ENCODE data around the gene AMHR2. TPM values are rescaled to one million over a fixed set of nuclear protein-coding genes. Genes with fewer than 3 reads are reported as not detected.
A peak's percentile ranks its signal among the peaks of the same experiment; 100 is the strongest.

AMHR2 gene
- total and polyA plus RNA-seq, 9 of the 15 experiments (the other 6 are each of a cell fraction or from before 2014, with no cell fraction given) = 8.9 to 49.7 (median 19.3) TPM

DNA sequence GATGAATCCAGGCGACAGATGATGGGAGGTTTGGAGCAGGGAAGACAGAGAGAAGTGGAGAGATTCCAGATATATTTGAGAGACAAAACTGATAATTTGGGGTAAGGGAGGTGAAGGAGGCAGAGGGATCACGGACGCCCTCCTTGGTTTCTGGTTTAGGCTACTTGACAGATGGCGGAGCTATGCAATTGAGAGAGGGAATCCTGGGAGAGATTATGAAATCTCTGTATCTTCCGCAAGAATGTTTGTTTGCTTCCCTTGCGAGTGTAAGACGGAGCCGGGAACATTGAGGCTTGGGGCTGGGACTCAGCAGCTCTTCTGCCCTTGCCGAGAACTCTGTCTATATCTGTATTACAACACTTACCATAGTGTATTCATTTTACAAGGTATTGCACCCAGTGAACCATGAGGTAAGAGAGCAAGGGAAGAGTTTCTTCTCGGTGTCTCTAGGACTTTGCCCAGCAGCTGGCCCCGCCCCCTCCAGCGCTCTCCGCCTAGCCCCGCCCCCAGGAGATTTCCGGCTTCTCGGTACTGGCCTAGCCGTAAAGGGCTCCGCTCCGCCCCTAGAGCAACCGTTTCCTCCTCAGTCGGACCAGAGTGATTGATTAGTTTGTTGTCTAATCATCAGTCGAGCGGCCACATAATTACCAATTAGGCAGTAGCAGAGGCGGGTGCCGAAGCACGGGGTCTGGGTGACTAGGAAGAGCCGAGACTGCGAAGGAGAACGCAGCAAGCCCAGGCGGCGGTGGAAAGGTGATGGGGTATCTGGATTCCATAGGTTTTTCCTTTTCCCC is 17.6 kb downstream of the AMHR2 start, which contains the start of gene PRR13 (continued):
- TF ChIP-seq, protein P1, sequence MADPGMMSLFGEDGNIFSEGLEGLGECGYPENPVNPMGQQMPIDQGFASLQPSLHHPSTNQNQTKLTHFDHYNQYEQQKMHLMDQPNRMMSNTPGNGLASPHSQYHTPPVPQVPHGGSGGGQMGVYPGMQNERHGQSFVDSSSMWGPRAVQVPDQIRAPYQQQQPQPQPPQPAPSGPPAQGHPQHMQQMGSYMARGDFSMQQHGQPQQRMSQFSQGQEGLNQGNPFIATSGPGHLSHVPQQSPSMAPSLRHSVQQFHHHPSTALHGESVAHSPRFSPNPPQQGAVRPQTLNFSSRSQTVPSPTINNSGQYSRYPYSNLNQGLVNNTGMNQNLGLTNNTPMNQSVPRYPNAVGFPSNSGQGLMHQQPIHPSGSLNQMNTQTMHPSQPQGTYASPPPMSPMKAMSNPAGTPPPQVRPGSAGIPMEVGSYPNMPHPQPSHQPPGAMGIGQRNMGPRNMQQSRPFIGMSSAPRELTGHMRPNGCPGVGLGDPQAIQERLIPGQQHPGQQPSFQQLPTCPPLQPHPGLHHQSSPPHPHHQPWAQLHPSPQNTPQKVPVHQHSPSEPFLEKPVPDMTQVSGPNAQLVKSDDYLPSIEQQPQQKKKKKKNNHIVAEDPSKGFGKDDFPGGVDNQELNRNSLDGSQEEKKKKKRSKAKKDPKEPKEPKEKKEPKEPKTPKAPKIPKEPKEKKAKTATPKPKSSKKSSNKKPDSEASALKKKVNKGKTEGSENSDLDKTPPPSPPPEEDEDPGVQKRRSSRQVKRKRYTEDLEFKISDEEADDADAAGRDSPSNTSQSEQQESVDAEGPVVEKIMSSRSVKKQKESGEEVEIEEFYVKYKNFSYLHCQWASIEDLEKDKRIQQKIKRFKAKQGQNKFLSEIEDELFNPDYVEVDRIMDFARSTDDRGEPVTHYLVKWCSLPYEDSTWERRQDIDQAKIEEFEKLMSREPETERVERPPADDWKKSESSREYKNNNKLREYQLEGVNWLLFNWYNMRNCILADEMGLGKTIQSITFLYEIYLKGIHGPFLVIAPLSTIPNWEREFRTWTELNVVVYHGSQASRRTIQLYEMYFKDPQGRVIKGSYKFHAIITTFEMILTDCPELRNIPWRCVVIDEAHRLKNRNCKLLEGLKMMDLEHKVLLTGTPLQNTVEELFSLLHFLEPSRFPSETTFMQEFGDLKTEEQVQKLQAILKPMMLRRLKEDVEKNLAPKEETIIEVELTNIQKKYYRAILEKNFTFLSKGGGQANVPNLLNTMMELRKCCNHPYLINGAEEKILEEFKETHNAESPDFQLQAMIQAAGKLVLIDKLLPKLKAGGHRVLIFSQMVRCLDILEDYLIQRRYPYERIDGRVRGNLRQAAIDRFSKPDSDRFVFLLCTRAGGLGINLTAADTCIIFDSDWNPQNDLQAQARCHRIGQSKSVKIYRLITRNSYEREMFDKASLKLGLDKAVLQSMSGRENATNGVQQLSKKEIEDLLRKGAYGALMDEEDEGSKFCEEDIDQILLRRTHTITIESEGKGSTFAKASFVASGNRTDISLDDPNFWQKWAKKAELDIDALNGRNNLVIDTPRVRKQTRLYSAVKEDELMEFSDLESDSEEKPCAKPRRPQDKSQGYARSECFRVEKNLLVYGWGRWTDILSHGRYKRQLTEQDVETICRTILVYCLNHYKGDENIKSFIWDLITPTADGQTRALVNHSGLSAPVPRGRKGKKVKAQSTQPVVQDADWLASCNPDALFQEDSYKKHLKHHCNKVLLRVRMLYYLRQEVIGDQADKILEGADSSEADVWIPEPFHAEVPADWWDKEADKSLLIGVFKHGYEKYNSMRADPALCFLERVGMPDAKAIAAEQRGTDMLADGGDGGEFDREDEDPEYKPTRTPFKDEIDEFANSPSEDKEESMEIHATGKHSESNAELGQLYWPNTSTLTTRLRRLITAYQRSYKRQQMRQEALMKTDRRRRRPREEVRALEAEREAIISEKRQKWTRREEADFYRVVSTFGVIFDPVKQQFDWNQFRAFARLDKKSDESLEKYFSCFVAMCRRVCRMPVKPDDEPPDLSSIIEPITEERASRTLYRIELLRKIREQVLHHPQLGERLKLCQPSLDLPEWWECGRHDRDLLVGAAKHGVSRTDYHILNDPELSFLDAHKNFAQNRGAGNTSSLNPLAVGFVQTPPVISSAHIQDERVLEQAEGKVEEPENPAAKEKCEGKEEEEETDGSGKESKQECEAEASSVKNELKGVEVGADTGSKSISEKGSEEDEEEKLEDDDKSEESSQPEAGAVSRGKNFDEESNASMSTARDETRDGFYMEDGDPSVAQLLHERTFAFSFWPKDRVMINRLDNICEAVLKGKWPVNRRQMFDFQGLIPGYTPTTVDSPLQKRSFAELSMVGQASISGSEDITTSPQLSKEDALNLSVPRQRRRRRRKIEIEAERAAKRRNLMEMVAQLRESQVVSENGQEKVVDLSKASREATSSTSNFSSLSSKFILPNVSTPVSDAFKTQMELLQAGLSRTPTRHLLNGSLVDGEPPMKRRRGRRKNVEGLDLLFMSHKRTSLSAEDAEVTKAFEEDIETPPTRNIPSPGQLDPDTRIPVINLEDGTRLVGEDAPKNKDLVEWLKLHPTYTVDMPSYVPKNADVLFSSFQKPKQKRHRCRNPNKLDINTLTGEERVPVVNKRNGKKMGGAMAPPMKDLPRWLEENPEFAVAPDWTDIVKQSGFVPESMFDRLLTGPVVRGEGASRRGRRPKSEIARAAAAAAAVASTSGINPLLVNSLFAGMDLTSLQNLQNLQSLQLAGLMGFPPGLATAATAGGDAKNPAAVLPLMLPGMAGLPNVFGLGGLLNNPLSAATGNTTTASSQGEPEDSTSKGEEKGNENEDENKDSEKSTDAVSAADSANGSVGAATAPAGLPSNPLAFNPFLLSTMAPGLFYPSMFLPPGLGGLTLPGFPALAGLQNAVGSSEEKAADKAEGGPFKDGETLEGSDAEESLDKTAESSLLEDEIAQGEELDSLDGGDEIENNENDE (IDR thresholded peaks at IDR 0.05; ENCODE audit: low read depth, low read length) = no peak
- TF ChIP-seq RBM17 (IDR thresholded peaks at IDR 0.05; ENCODE audit: borderline replicate concordance, low read depth, low read length) = no peak
- no peak for TF ChIP-seq PHB (CRISPR knock-in tag; IDR thresholded peaks at IDR 0.05)
- TF ChIP-seq BCOR (IDR thresholded peaks at IDR 0.05) = 0 out of 2 replicates have a peak, but pooled peaks have one; percentile 11
- no peak for TF ChIP-seq ZNF79 (CRISPR knock-in tag; IDR thresholded peaks at IDR 0.05; ENCODE audit: low read depth)
- TF ChIP-seq FOXJ3 (CRISPR knock-in tag; IDR thresholded peaks at IDR 0.05) = no peak
- TF ChIP-seq SRSF3 (IDR thresholded peaks at IDR 0.05; ENCODE audit: insufficient read depth, low read length) = no peak
- TF ChIP-seq, protein P2, sequence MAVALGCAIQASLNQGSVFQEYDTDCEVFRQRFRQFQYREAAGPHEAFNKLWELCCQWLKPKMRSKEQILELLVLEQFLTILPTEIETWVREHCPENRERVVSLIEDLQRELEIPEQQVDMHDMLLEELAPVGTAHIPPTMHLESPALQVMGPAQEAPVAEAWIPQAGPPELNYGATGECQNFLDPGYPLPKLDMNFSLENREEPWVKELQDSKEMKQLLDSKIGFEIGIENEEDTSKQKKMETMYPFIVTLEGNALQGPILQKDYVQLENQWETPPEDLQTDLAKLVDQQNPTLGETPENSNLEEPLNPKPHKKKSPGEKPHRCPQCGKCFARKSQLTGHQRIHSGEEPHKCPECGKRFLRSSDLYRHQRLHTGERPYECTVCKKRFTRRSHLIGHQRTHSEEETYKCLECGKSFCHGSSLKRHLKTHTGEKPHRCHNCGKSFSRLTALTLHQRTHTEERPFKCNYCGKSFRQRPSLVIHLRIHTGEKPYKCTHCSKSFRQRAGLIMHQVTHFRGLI (CRISPR knock-in tag; IDR thresholded peaks at IDR 0.05) = no peak
- TF ChIP-seq TAF7 (tag; IDR thresholded peaks at IDR 0.05) = peak; percentile 87
- TF ChIP-seq RBM22 (IDR thresholded peaks at IDR 0.05; ENCODE audit: low read depth, low read length, poor library complexity, severe bottlenecking) = no peak
- no peak for TF ChIP-seq CBFA2T2 (conservative IDR thresholded peaks at IDR 0.05)
- TF ChIP-seq NUFIP1 (IDR thresholded peaks at IDR 0.05; ENCODE audit: partially characterized antibody) = no peak

Data from K562 (cell line).